Measurements from ENCODE around the gene CD46.

CD46 gene

GRCh38 chr1:207789792-207790787 lies 38.2 kb downstream of the CD46 start:
- Histone ChIP-seq H3K4me3 (ENCODE audit: low read depth in 1 of 2, low read length in 2 of 2) (no peak overlapping the region), H3K4me1 (ENCODE audit: insufficient read depth, low read length) (no peaks in the 10 kb centered on the region), H3K79me2 (ENCODE audit: insufficient read depth, low read length) (no peaks in the 10 kb centered on the region), H3K27ac (ENCODE audit: low read length) (no peak overlapping the region), H3K4me2 (ENCODE audit: insufficient read depth, low read length) (no peak overlapping the region), H2AFZ (ENCODE audit: low read depth, low read length) (no peak overlapping the region), H3K9ac (ENCODE audit: low read depth, low read length) (no peak overlapping the region), H3K27me3 (ENCODE audit: insufficient read depth, low read length, poor library complexity) (no peaks in the 10 kb centered on the region), H4K20me1 (ENCODE audit: insufficient read depth, low read length) (no peaks in the 10 kb centered on the region), H3K9me3 (ENCODE audit: insufficient read depth, low read length, severe bottlenecking) (no peaks in the 10 kb centered on the region), H3K36me3 (ENCODE audit: insufficient read depth, low read length) (peaks cover 56% of the 10 kb centered on the region)
- no peak for DNase-seq
- no peak for ATAC-seq (ENCODE audit: insufficient read depth, low read depth)
- no peak for TF ChIP-seq CTCF (IDR thresholded peaks at IDR 0.05; ENCODE audit: borderline replicate concordance, extremely low read depth, low read length, poor library complexity, severe bottlenecking)
- no peak for TF ChIP-seq EZH2 (IDR thresholded peaks at IDR 0.05; ENCODE audit: borderline replicate concordance, low read depth, low read length, severe bottlenecking)

- no peak overlapping the region for H2AFZ ChIP-seq (ENCODE audit: low read depth, low read length)
- no peak overlapping the region for H3K4me3 ChIP-seq (ENCODE audit: low read depth in 1 of 2, low read length in 2 of 2)
- no peak for TF ChIP-seq EZH2 (IDR thresholded peaks at IDR 0.05; ENCODE audit: borderline replicate concordance, low read depth, low read length, severe bottlenecking)
- TF ChIP-seq CTCF (IDR thresholded peaks at IDR 0.05; ENCODE audit: borderline replicate concordance, extremely low read depth, low read length, poor library complexity, severe bottlenecking), result no peak
- ATAC-seq (ENCODE audit: insufficient read depth, low read depth) (no peak), DNase-seq (no peak)
- no peak overlapping the region for H3K4me2 ChIP-seq (ENCODE audit: insufficient read depth, low read length)
- H3K79me2 ChIP-seq (ENCODE audit: insufficient read depth, low read length), result no peaks in the 10 kb centered on the region
- no peaks in the 10 kb centered on the region for H3K27me3 ChIP-seq (ENCODE audit: insufficient read depth, low read length, poor library complexity)
- no peak overlapping the region for H3K27ac ChIP-seq (ENCODE audit: low read length)
- peaks cover 57% of the 10 kb centered on the region for H3K36me3 ChIP-seq (ENCODE audit: insufficient read depth, low read length)
- no peak overlapping the region for H3K9ac ChIP-seq (ENCODE audit: low read depth, low read length)
- no peaks in the 10 kb centered on the region for H3K9me3 ChIP-seq (ENCODE audit: insufficient read depth, low read length, severe bottlenecking)
- no peaks in the 10 kb centered on the region; the same call in 1 of the 2 replicates for H4K20me1 ChIP-seq (ENCODE audit: insufficient read depth, low read length)
- no peaks in the 10 kb centered on the region for H3K4me1 ChIP-seq (ENCODE audit: insufficient read depth, low read length)
Observed at GRCh38 chr1:207791290-207791689, 39.4 kb downstream of the CD46 start.

- H3K4me1 ChIP-seq (ENCODE audit: insufficient read depth, low read length), result no peaks in the 10 kb centered on the region
- H3K4me3 ChIP-seq (ENCODE audit: low read depth in 1 of 2, low read length in 2 of 2), result no peak overlapping the region
- H3K36me3 ChIP-seq (ENCODE audit: insufficient read depth, low read length), result peaks cover 44% of the 10 kb centered on the region
- no peaks in the 10 kb centered on the region; the same call in 1 of the 2 replicates for H4K20me1 ChIP-seq (ENCODE audit: insufficient read depth, low read length)
- no peak overlapping the region for H2AFZ ChIP-seq (ENCODE audit: low read depth, low read length)
- H3K9me3 ChIP-seq (ENCODE audit: insufficient read depth, low read length, severe bottlenecking), result no peaks in the 10 kb centered on the region
- ATAC-seq (ENCODE audit: insufficient read depth, low read depth) (no peak), DNase-seq (no peak)
- no peak overlapping the region for H3K4me2 ChIP-seq (ENCODE audit: insufficient read depth, low read length)
- H3K79me2 ChIP-seq (ENCODE audit: insufficient read depth, low read length), result no peaks in the 10 kb centered on the region
- H3K27ac ChIP-seq (ENCODE audit: low read length), result no peak overlapping the region
- no peak for TF ChIP-seq CTCF (IDR thresholded peaks at IDR 0.05; ENCODE audit: borderline replicate concordance, extremely low read depth, low read length, poor library complexity, severe bottlenecking)
- TF ChIP-seq EZH2 (IDR thresholded peaks at IDR 0.05; ENCODE audit: borderline replicate concordance, low read depth, low read length, severe bottlenecking), result no peak
- H3K27me3 ChIP-seq (ENCODE audit: insufficient read depth, low read length, poor library complexity), result no peaks in the 10 kb centered on the region
- no peak overlapping the region for H3K9ac ChIP-seq (ENCODE audit: low read depth, low read length)
Observed at GRCh38 chr1:207793327-207793726, 41.5 kb downstream of the CD46 start.
